Liver (tissue), 9 donors: ENCODE measurements around the gene FAM20C. TPM values are rescaled to one million over a fixed set of nuclear protein-coding genes. Genes with fewer than 3 reads are reported as not detected.

ENCODE experiments used
- DNase-seq: peaks from one replicate; pipeline ENCODE4 v3.0.0-alpha.2; 2017; ENCODE audit warnings: low spot score
- H3K27ac ChIP-seq, 2 donors: one replicate each; pipeline ENCODE4 v1.7.0; 2013; ENCODE audit warnings: inconsistent platforms in 2 of 2, low read length in 2 of 2, control low read depth in 1 of 2, low read depth in 1 of 2, mild to moderate bottlenecking in 1 of 2
- H3K27me3 ChIP-seq, 4 donors: one replicate each; pipeline versions ENCODE4 v1.6.1 to v1.7.0; 2013; ENCODE audit warnings: low read length in 3 of 4, inconsistent platforms in 1 of 4, mild to moderate bottlenecking in 1 of 4, moderate library complexity in 1 of 4; ENCODE audit not compliant: control insufficient read depth in 4 of 4, insufficient read depth in 4 of 4
- H3K36me3 ChIP-seq, 4 donors: one replicate each; pipeline versions ENCODE4 v1.6.1 to v1.7.0; 2013; ENCODE audit warnings: low read length in 3 of 4, mild to moderate bottlenecking in 3 of 4, low read depth in 1 of 4, moderate library complexity in 1 of 4; ENCODE audit not compliant: control insufficient read depth in 4 of 4, insufficient read depth in 3 of 4
- H3K4me1 ChIP-seq, 4 donors: one replicate each; pipeline versions ENCODE4 v1.6.1 to v1.7.0; 2013; ENCODE audit warnings: low read length in 3 of 4, mild to moderate bottlenecking in 3 of 4, moderate library complexity in 1 of 4; ENCODE audit not compliant: control insufficient read depth in 4 of 4, insufficient read depth in 4 of 4
- H3K4me3 ChIP-seq, 3 donors: one replicate each; pipeline versions ENCODE4 v1.6.1 to v1.7.0; 2013; ENCODE audit warnings: low read length in 3 of 3, control low read depth in 1 of 3, low read depth in 1 of 3, mild to moderate bottlenecking in 1 of 3
- H3K9ac ChIP-seq, 2 donors: one replicate each; pipeline ENCODE4 v1.7.0; 2013; ENCODE audit warnings: low read length in 2 of 2, mild to moderate bottlenecking in 2 of 2, moderate library complexity in 2 of 2, control low read depth in 1 of 2, low read depth in 1 of 2
- H3K9me3 ChIP-seq, 4 donors: one replicate each; pipeline versions ENCODE4 v1.6.1 to v1.7.0; 2013; ENCODE audit warnings: low read length in 3 of 4; ENCODE audit not compliant: control insufficient read depth in 4 of 4
- CTCF ChIP-seq: fragments of 150-350 bp; IDR thresholded peaks from 2 replicates; pipeline ENCODE4 v1.5.1; 2017; ENCODE audit warnings: improper control_type of control experiment, low read depth, low read length; ENCODE audit not compliant: missing input control
- EGR1 ChIP-seq, 2 donors: IDR thresholded peaks; 2 replicates each; pipeline ENCODE4 v1.6.1; 2016 to 2018; ENCODE audit warnings: antibody characterized with exemption in 2 of 2, low read depth in 2 of 2
- FOXA1 ChIP-seq: IDR thresholded peaks from 2 replicates; pipeline ENCODE4 v1.6.1; 2016; ENCODE audit warnings: antibody characterized with exemption
- FOXA2 ChIP-seq: IDR thresholded peaks from 2 replicates; pipeline ENCODE4 v1.6.1; 2016; ENCODE audit warnings: antibody characterized with exemption
- GABPA ChIP-seq, 2 donors: IDR thresholded peaks in 1 of 2; conservative IDR thresholded peaks in 1 of 2; 2 replicates each; pipeline ENCODE4 v1.6.1; 2016; ENCODE audit warnings: antibody characterized with exemption in 2 of 2, mild to moderate bottlenecking in 1 of 2, moderate library complexity in 1 of 2
- HNF4A ChIP-seq, 2 donors: conservative IDR thresholded peaks; 2 replicates each; pipeline ENCODE4 v1.6.1; 2016; ENCODE audit warnings: antibody characterized with exemption in 2 of 2, mild to moderate bottlenecking in 2 of 2
- HNF4G ChIP-seq: IDR thresholded peaks from 2 replicates; pipeline ENCODE4 v1.6.1; 2016; ENCODE audit warnings: antibody characterized with exemption
- JUND ChIP-seq, 2 donors: IDR thresholded peaks; 2 replicates each; pipeline ENCODE4 v1.6.1; 2016; ENCODE audit warnings: antibody characterized with exemption in 2 of 2
- NR2F2 ChIP-seq: IDR thresholded peaks from 2 replicates; pipeline ENCODE4 v1.6.1; 2016; ENCODE audit warnings: antibody characterized with exemption
- RAD21 ChIP-seq, 2 donors: IDR thresholded peaks; 2 replicates each; pipeline ENCODE4 v1.6.1; 2016; ENCODE audit warnings: antibody characterized with exemption in 2 of 2, mild to moderate bottlenecking in 2 of 2
- RXRA ChIP-seq, 2 donors: IDR thresholded peaks; 2 replicates each; pipeline ENCODE4 v1.6.1; 2017 to 2018; ENCODE audit warnings: antibody characterized with exemption in 2 of 2, mild to moderate bottlenecking in 1 of 2
- SP1 ChIP-seq: IDR thresholded peaks from 2 replicates; pipeline ENCODE4 v1.6.1; 2018; ENCODE audit warnings: antibody characterized with exemption, mild to moderate bottlenecking
- YY1 ChIP-seq: IDR thresholded peaks from 2 replicates; pipeline ENCODE4 v1.6.1; 2016; ENCODE audit warnings: antibody characterized with exemption, mild to moderate bottlenecking
- ZBTB33 ChIP-seq: IDR thresholded peaks from 2 replicates; pipeline ENCODE4 v1.6.1; 2016; ENCODE audit warnings: antibody characterized with exemption
- WGBS: extraction: QIAGEN DNeasy Blood & Tissue Kit; methylation state at CpG from one replicate; pipeline ENCODE4 v1.1.7; 2013; 5-methylcytosine and 5-hydroxymethylcytosine counted together
- polyA plus RNA-seq, 2 donors: library from polyadenylated mRNA; stranded (reverse) in 1 of 2; unstranded in 1 of 2; fragments of 200-250 nt in 1 of 2; fragments of >200 nt in 1 of 2; fragmentation: Nextera tagmentation in 1 of 2; extraction: Ambion mirVana in 1 of 2; gene quantifications; one replicate each; pipeline versions ENCODE4 v1.2.1 to v1.2.3, GENCODE V29; 2013 to 2015
- total RNA-seq, 2 donors: library from RNA; depleted of rRNA; stranded (reverse); fragments of >200 nt; gene quantifications; one replicate each; pipeline ENCODE4 v1.2.3, GENCODE V29; 2014
- TF ChIP-seq, protein P1 (sequence below): IDR thresholded peaks from 2 replicates; pipeline ENCODE4 v1.6.1; 2016; ENCODE audit warnings: antibody characterized with exemption
- TF ChIP-seq, protein P2 (sequence below): IDR thresholded peaks from 2 replicates; pipeline ENCODE4 v1.6.1; 2016; ENCODE audit warnings: antibody characterized with exemption, mild to moderate bottlenecking
- donor health status: healthy.
- donor health status: healthy.
- donor health status: healthy.
- donor health status: healthy.
- donor health status: healthy.

The FAM20C gene
- total and polyA plus RNA-seq, 4 donors, result 13.4 to 40.4 (median 31.5) TPM

- DNase-seq, result no peak
- 91% methylated on average over 21 of the region's 21 CpGs for WGBS
- no peak overlapping the region for H3K9ac ChIP-seq
- no peaks in the 10 kb centered on the region for H3K27me3 ChIP-seq
- TF ChIP-seq FOXA2 (no peak), HNF4A (conservative IDR thresholded peaks at IDR 0.05) (no peak), GABPA (IDR thresholded peaks at IDR 0.05 in 1 of 2, conservative IDR thresholded peaks at IDR 0.05 in 1 of 2) (no peak), YY1 (no peak), EGR1 (IDR thresholded peaks at IDR 0.05; ENCODE audit: low read depth in 2 of 2) (no peak), RAD21 (IDR thresholded peaks at IDR 0.05) (no peak), CTCF (no peak), FOXA1 (no peak), ZBTB33 (no peak), NR2F2 (no peak), HNF4G (no peak), JUND (IDR thresholded peaks at IDR 0.05) (no peak)
- TF ChIP-seq, protein P1, sequence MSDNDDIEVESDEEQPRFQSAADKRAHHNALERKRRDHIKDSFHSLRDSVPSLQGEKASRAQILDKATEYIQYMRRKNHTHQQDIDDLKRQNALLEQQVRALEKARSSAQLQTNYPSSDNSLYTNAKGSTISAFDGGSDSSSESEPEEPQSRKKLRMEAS, result no peak
- TF ChIP-seq, protein P2, sequence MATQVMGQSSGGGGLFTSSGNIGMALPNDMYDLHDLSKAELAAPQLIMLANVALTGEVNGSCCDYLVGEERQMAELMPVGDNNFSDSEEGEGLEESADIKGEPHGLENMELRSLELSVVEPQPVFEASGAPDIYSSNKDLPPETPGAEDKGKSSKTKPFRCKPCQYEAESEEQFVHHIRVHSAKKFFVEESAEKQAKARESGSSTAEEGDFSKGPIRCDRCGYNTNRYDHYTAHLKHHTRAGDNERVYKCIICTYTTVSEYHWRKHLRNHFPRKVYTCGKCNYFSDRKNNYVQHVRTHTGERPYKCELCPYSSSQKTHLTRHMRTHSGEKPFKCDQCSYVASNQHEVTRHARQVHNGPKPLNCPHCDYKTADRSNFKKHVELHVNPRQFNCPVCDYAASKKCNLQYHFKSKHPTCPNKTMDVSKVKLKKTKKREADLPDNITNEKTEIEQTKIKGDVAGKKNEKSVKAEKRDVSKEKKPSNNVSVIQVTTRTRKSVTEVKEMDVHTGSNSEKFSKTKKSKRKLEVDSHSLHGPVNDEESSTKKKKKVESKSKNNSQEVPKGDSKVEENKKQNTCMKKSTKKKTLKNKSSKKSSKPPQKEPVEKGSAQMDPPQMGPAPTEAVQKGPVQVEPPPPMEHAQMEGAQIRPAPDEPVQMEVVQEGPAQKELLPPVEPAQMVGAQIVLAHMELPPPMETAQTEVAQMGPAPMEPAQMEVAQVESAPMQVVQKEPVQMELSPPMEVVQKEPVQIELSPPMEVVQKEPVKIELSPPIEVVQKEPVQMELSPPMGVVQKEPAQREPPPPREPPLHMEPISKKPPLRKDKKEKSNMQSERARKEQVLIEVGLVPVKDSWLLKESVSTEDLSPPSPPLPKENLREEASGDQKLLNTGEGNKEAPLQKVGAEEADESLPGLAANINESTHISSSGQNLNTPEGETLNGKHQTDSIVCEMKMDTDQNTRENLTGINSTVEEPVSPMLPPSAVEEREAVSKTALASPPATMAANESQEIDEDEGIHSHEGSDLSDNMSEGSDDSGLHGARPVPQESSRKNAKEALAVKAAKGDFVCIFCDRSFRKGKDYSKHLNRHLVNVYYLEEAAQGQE, result no peak
- H3K4me1 ChIP-seq, result peaks cover 0 to 19% (median 10%) of the 10 kb centered on the region in 4 donors
- H3K4me3 ChIP-seq, result no peak overlapping the region
- H3K9me3 ChIP-seq, result no peaks in the 10 kb centered on the region
- no peak overlapping the region for H3K27ac ChIP-seq
- H3K36me3 ChIP-seq, result peaks cover 0 to 4% (median 0%) of the 10 kb centered on the region in 4 donors
Observed at GRCh38 chr7:190196-190595, 2.2 kb upstream of the FAM20C start.

GRCh38 chr7:191105-191980 lies 1.0 kb upstream of the FAM20C start:
- peak overlapping the region; percentile 15 to 89 (median 59) for H3K4me3 ChIP-seq
- WGBS, result 33% methylated on average over 34 of the region's 34 CpGs
- H3K27me3 ChIP-seq, result no peaks in the 10 kb centered on the region
- peaks cover under 1 to 9% (median 4%) of the 10 kb centered on the region in 4 donors for H3K36me3 ChIP-seq
- no peak for DNase-seq
- no peak for TF ChIP-seq RAD21 (IDR thresholded peaks at IDR 0.05)
- no peak for TF ChIP-seq HNF4A (conservative IDR thresholded peaks at IDR 0.05)
- TF ChIP-seq SP1, result no peak
- TF ChIP-seq EGR1 (IDR thresholded peaks at IDR 0.05; ENCODE audit: low read depth in 2 of 2), result no peak
- TF ChIP-seq, protein P2, result no peak
- no peak for TF ChIP-seq RXRA (IDR thresholded peaks at IDR 0.05)
- TF ChIP-seq FOXA1, result no peak
- TF ChIP-seq JUND (IDR thresholded peaks at IDR 0.05), result no peak
- H3K4me1 ChIP-seq, result peaks cover 3 to 31% (median 21%) of the 10 kb centered on the region in 4 donors
- no peaks in the 10 kb centered on the region for H3K9me3 ChIP-seq
- H3K27ac ChIP-seq, result no peak overlapping the region
- no peak overlapping the region for H3K9ac ChIP-seq
